Naive thymus-derived CD8-positive, alpha-beta T cell (primary cell): Measurements from ENCODE around the gene AP2B1. TPM values are rescaled to one million over a fixed set of nuclear protein-coding genes. Genes with fewer than 3 reads are reported as not detected.

Source experiments
- ATAC-seq, 2 donors: fragments of 150-1000 bp; cut with Tn5 transposase in 1 of 2; sonication (Bioruptor Pico), chemical (Tn5 transposase) in 1 of 2; 1 replicate in 1 of 2; 2 replicates in 1 of 2; pipeline ENCODE4 v1.10.0; 2021; ENCODE audit warnings: mild to moderate bottlenecking in 2 of 2, moderate library complexity in 2 of 2
- POLR2A ChIA-PET: fragments of 350-600 bp; sonication (Branson Sonifier 250); formaldehyde crosslinking; loops from one replicate; lab custom pipeline; 2021; ENCODE audit warnings: antibody characterized with exemption; lab: Charles Lee
- DNase-seq, 10 donors: peaks; one replicate each; pipeline versions ENCODE4 v3.0.0 to v3.0.0-alpha.2; 2020 to 2022
- H3K27ac Mint-ChIP-seq, 10 donors: one replicate each; pipeline ENCODE4 v1.8.0; 2020 to 2022; ENCODE audit warnings: mild to moderate bottlenecking in 10 of 10, mixed read lengths in 10 of 10, moderate library complexity in 4 of 10, inconsistent platforms in 1 of 10
- H3K27me3 Mint-ChIP-seq, 5 donors: one replicate each; pipeline ENCODE4 v1.8.0; 2021 to 2022; ENCODE audit warnings: mixed read lengths in 5 of 5
- H3K36me3 Mint-ChIP-seq, 3 donors: one replicate each; pipeline ENCODE4 v1.8.0; 2020 to 2022; ENCODE audit warnings: mixed read lengths in 3 of 3, mild to moderate bottlenecking in 2 of 3, inconsistent platforms in 1 of 3
- H3K4me1 Mint-ChIP-seq, 4 donors: one replicate each; pipeline ENCODE4 v1.8.0; 2021 to 2022; ENCODE audit warnings: mixed read lengths in 4 of 4
- H3K4me3 Mint-ChIP-seq, 10 donors: one replicate each; pipeline ENCODE4 v1.8.0; 2020 to 2022; ENCODE audit warnings: mild to moderate bottlenecking in 10 of 10, mixed read lengths in 10 of 10, moderate library complexity in 6 of 10, inconsistent platforms in 1 of 10
- H3K9me3 Mint-ChIP-seq, 9 donors: one replicate each; pipeline ENCODE4 v1.8.0; 2020 to 2022; ENCODE audit warnings: mixed read lengths in 9 of 9, mild to moderate bottlenecking in 3 of 9, inconsistent platforms in 1 of 9, moderate library complexity in 1 of 9
- polyA plus RNA-seq, 3 donors: library from polyadenylated mRNA; unstranded; fragments of 300-500 nt; fragmentation: Illumina TruSeq; gene quantifications; one replicate each; pipeline ENCODE4 v1.2.3, GENCODE V29; 2021
- total RNA-seq, 8 experiments: library from RNA in 2 of 8; stranded (reverse) in 2 of 8; gene quantifications; one replicate each; pipeline ENCODE4 v1.2.3 and lab custom pipeline; 2021 to 2026

The AP2B1 gene
- total and polyA plus RNA-seq, 5 experiments from 2014 or later = 50.3 to 150 (median 65.7) TPM

DNA sequence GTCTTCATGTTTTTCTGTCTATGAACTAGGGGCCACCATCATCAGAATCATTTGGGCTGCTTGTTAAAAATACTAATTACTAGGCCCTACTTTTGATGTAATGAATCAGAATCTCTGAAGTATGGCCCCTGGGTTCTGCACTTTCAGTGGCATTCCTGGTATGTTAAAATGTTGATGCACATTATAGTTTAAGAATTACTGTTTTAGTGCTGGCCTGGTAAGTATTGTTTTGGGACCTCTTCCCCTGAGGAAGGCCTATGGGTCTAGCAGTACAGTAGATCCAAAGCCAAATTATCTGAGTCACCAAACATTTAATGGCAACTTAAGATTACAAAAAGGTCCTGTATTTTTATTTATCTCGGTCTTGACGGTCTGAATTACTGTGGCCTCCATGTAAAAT, 58.8 kb downstream of the AP2B1 start:
- Mint-ChIP-seq H3K27me3 (no peaks in the 10 kb centered on the region), H3K27ac (peak overlapping the region in 2 of 10 donors; percentile 38 to 71), H3K4me3 (no peak overlapping the region), H3K36me3 (peaks cover 0 to 83% (median 20%) of the 10 kb centered on the region in 3 donors), H3K4me1 (peaks cover 0 to 2% (median 0%) of the 10 kb centered on the region in 4 donors), H3K9me3 (no peaks in the 10 kb centered on the region)
- no peak for DNase-seq
- ATAC-seq = no peak
- POLR2A ChIA-PET = no interaction called here

DNA sequence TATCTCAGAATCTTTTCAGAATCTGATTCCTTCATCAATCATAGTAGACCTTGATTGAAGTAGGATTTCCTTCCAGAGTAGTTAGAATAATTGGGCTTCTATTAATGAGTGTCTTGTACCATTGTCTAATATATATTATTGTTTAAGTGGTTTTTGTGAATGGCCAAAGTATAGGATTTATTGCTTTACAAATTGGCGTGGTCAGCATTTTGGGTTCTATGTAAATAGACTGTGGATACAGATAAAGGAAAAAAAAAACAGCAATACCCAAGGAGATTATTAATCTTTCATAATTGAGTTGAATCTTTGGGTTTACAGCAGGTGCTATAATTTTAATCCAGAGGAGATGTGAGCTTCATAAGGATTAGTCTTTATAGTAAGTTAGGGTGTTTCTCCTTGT, 64.3 kb downstream of the AP2B1 start:
- Mint-ChIP-seq H3K27me3 (no peaks in the 10 kb centered on the region), H3K36me3 (peaks cover 0 to 70% (median 14%) of the 10 kb centered on the region in 3 donors), H3K9me3 (no peaks in the 10 kb centered on the region), H3K4me3 (no peak overlapping the region), H3K27ac (peak overlapping the region in 2 of 10 donors; percentile 12 to 29), H3K4me1 (peaks cover 0 to 7% (median 3%) of the 10 kb centered on the region in 4 donors)
- ATAC-seq (no peak), DNase-seq (no peak)
- POLR2A ChIA-PET = no interaction called here

DNA sequence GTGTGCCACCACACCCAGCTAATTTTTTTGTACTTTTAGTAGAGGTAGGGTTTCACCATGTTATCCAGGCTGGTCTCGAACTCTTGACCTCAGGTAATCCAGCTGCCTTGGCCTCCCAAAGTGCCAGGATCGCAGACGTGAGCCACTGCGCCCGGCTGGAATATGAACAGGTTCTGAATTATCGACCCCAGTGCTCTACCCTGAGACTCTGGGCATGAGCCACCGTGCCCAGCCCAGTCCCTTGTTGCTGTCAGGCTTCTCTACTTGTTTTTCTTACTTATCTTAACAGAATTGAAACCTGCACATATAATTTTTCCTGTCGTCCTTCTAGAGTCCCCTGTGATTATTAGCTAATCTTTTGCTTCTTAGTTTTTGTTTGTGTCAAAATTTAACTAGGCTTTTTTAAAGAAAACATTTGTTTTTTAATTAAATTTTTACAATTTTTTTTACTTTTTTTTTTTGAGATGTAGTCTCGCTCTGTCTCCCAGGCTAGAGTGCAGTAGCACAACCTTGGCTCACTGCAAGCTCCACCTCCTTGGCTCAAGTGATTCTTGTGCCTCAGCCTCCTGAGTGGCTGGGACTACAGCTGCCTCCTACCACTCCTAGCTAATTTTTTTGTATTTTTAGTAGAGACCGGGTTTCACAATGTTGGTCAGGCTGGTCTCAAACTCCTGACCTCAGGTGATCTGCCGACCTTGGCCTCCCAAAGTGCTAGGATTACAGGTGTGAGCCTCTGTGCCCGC, 66.7 kb downstream of the AP2B1 start:
- Mint-ChIP-seq H3K4me1 (peaks cover 0 to 7% (median 4%) of the 10 kb centered on the region in 4 donors), H3K36me3 (peaks cover 4 to 73% (median 26%) of the 10 kb centered on the region in 3 donors), H3K27me3 (no peaks in the 10 kb centered on the region), H3K9me3 (no peaks in the 10 kb centered on the region), H3K27ac (peak overlapping the region in 1 of 10 donors; percentile 74), H3K4me3 (no peak overlapping the region)
- no peak for DNase-seq
- POLR2A ChIA-PET = no interaction called here
- ATAC-seq = no peak

DNA sequence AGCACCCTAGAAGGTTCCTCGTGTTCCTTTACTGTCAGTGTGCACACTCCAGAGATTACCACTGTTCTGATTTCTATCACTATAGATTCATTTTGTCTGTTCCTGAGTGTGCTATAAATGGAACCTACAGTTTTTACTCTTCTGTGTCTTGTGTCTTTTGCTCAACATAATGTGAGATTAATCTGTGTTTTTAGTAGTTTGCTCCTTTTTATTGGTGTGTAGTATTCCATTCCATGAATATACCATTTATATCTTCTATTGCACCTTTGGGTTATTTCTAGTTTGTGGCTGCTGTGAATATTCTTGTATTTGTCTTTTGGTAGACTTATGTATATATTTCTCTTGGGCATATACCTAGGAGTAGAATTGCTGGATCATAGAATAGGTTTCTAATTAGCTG, 68.2 kb downstream of the AP2B1 start:
- ATAC-seq = no peak
- H3K27me3 Mint-ChIP-seq = no peaks in the 10 kb centered on the region
- H3K4me3 Mint-ChIP-seq = no peak overlapping the region
- no peaks in the 10 kb centered on the region for H3K9me3 Mint-ChIP-seq
- peaks cover 0 to 8% (median 5%) of the 10 kb centered on the region in 4 donors for H3K4me1 Mint-ChIP-seq
- POLR2A ChIA-PET = no interaction called here
- H3K27ac Mint-ChIP-seq = no peak overlapping the region
- H3K36me3 Mint-ChIP-seq = peaks cover 4 to 81% (median 28%) of the 10 kb centered on the region in 3 donors
- DNase-seq = no peak

DNA sequence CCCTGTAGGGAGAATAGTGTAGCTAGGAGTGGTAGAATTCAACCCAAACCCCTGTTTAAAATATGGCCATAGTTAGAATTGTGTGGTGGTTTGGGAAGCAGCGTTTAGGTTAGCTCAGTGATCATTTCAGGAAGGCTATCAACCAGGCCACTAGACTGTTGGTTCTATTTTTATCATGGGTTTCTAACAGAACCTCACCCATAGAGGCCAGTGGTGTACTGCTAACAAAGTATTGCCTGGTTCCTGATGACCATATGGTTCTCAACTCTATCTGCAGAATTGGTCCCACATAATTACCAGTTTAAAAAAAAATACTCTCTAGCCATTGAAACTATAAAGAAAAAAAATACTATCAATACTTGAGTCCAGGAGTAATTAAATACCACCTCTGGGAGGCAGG, 73.8 kb downstream of the AP2B1 start:
- Mint-ChIP-seq H3K27me3 (no peaks in the 10 kb centered on the region), H3K27ac (no peak overlapping the region), H3K36me3 (peaks cover 4 to 91% (median 31%) of the 10 kb centered on the region in 3 donors), H3K9me3 (no peaks in the 10 kb centered on the region), H3K4me1 (peaks cover 0 to 4% (median 1%) of the 10 kb centered on the region in 4 donors), H3K4me3 (no peak overlapping the region)
- ATAC-seq (no peak), DNase-seq (no peak)
- POLR2A ChIA-PET = interaction anchor here (0.6 kb wide), 1 partner anchor 26 kb away, joined by 3 read pairs; no protein-coding TSS in a partner anchor

DNA sequence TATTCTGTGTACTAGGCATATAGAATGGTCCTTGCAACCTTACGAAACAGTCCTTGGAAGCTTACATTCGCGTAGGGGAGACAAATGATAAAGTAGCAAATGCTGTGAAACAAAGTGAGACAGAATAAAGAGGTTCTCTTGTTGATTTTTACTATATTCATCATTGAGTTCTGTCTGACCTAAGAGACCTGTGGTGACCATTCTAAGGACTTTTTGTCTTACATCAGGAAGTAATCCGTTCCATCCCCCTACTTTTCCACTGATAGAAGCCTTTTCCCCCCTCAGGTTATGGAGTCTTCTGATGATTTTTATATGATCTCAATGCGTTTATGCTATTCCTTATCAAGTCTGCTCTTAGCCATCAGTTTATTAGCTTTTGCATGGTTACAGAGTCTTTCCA, 77.6 kb downstream of the AP2B1 start:
- Mint-ChIP-seq H3K4me3 (no peak overlapping the region), H3K36me3 (peaks cover 0 to 75% (median 20%) of the 10 kb centered on the region in 3 donors), H3K9me3 (no peaks in the 10 kb centered on the region), H3K27me3 (no peaks in the 10 kb centered on the region), H3K4me1 (peaks cover 0 to 3% (median 0%) of the 10 kb centered on the region in 4 donors), H3K27ac (peak overlapping the region in 1 of 10 donors; percentile 7)
- POLR2A ChIA-PET = interaction anchor here (0.7 kb wide), 1 partner anchor 140 kb away, joined by 4 read pairs; no protein-coding TSS in a partner anchor
- no peak for DNase-seq
- ATAC-seq = no peak

DNA sequence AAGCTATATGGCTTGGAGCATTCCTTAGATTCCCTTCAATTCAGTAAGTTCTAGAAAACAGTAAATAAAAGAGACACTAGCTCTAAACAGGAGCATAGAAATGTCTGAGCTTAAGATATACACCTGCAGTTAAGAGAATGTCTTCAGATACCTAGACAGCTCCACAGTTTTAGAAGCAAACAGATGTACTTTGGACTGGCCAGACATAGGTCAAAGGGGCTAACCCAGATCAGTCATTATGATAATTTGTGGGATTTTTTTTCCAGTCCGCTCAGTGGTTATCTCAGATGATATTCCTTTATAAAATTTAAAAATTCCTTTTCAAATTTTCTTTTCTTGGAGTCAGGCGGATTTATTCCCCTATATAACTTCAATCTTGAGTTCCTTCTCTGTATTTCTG, 78.5 kb downstream of the AP2B1 start:
- Mint-ChIP-seq H3K36me3 (peaks cover 0 to 75% (median 20%) of the 10 kb centered on the region in 3 donors), H3K27me3 (no peaks in the 10 kb centered on the region), H3K9me3 (no peaks in the 10 kb centered on the region), H3K27ac (no peak overlapping the region), H3K4me1 (peaks cover 0 to 3% (median under 1%) of the 10 kb centered on the region in 4 donors), H3K4me3 (no peak overlapping the region)
- POLR2A ChIA-PET = no interaction called here
- DNase-seq = no peak
- ATAC-seq = no peak

DNA sequence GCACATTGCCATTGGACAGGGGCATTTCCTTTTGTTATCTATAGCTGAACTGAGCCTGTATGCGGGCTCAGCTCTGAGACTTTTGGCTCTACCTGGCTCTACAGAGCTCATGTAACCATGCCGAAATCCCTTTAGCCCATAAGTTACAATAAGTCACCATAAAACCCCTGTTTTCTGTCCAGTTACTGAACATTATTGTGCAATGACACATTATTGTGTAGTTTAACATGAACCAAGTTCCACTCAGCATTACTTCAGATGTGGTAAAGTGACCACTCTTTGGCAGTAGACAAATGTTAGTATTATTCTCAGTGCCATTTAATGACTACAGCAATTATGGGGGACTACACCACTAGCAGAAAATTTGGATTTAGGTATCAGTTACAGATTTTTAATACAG, 78.9 kb downstream of the AP2B1 start:
- Mint-ChIP-seq H3K27ac (no peak overlapping the region), H3K9me3 (no peaks in the 10 kb centered on the region), H3K4me3 (no peak overlapping the region), H3K36me3 (peaks cover 0 to 75% (median 22%) of the 10 kb centered on the region in 3 donors), H3K27me3 (no peaks in the 10 kb centered on the region), H3K4me1 (peaks cover 0 to 3% (median 1%) of the 10 kb centered on the region in 4 donors)
- POLR2A ChIA-PET = no interaction called here
- ATAC-seq (no peak), DNase-seq (no peak)

DNA sequence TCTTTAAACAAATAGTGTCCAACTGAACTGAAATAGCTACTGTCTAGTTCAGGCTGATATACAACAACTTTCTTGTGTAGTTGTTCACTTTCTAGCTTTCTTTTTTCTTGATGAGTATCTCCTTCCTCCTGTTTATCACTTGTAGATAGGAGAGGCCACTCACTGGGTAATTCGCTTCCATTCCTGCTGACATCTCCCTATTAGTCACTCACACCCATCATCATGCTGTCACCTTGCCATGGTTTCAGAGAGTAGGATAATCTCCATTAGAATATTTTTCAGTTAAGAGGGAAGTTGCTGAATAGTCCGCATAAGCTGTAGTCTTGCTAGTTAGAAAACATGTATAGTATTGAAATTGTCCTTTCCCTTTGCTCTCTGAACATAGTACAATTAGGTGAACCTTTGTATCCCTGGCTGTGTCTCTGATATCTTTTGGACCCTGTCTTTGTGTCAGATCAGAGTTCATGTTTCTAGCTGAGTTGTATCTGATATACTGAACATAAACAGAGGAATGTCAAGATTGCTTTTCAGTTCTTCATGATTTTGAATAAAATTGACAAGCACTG, 79.9 kb downstream of the AP2B1 start:
- DNase-seq (no peak), ATAC-seq (no peak)
- Mint-ChIP-seq H3K36me3 (peaks cover 0 to 75% (median 20%) of the 10 kb centered on the region in 3 donors), H3K9me3 (no peaks in the 10 kb centered on the region), H3K4me3 (no peak overlapping the region), H3K4me1 (peaks cover 0 to 4% (median 0%) of the 10 kb centered on the region in 4 donors), H3K27ac (peak overlapping the region in 2 of 10 donors; percentile 6 to 31), H3K27me3 (no peaks in the 10 kb centered on the region)
- POLR2A ChIA-PET = interaction anchor here (0.8 kb wide), 1 partner anchor 28 kb away, joined by 3 read pairs; no protein-coding TSS in a partner anchor

DNA sequence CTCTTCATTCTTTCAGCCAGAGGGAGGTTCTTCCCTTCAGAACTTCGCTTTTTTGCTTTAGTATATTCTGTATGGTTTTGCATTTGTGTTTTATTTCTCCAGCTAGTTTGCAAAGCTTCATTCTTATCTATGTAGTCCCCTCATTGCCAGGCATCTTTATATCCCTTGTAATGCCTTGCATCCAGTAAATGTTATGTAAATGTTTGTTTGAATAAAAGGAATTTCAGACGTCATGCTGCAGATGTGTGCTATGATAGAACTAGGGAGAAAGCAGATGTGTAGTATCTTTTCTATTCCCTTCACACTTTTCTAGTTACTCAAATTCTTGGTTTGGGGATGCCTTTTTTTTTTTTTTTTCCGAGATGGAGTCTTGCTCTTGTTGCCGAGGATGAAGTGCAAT, 81.7 kb downstream of the AP2B1 start:
- ATAC-seq (no peak), DNase-seq (no peak)
- no peak overlapping the region for H3K27ac Mint-ChIP-seq
- no peaks in the 10 kb centered on the region for H3K27me3 Mint-ChIP-seq
- H3K36me3 Mint-ChIP-seq = peaks cover 0 to 72% (median 20%) of the 10 kb centered on the region in 3 donors
- POLR2A ChIA-PET = no interaction called here
- H3K9me3 Mint-ChIP-seq = no peaks in the 10 kb centered on the region
- H3K4me3 Mint-ChIP-seq = no peak overlapping the region
- peaks cover 0 to 4% (median 0%) of the 10 kb centered on the region in 4 donors for H3K4me1 Mint-ChIP-seq

DNA sequence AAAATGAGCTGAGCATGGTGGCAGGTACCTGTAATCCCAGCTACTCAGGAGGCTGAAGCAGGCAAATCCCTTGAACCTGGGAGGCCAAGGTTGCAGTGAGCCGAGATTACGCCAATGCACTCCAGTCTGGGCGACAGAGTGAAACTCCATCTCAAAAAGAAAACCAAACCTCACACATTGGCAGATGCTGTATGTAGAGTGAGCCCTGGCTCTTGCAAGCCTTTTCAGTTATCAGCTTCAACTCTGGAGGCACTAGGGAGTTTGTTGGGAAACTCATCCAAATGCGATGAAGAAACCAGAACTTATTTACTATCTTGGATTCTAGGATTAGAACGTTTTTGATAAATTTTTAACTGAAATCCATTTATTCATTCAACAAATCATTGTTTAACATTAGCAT, 87.4 kb downstream of the AP2B1 start:
- Mint-ChIP-seq H3K27ac (peak overlapping the region in 1 of 10 donors; percentile 24), H3K36me3 (peaks cover 0 to 84% (median 21%) of the 10 kb centered on the region in 3 donors), H3K9me3 (no peaks in the 10 kb centered on the region), H3K4me3 (no peak overlapping the region), H3K27me3 (no peaks in the 10 kb centered on the region), H3K4me1 (peaks cover 3 to 9% (median 7%) of the 10 kb centered on the region in 4 donors)
- DNase-seq (no peak), ATAC-seq (no peak)
- POLR2A ChIA-PET = no interaction called here

DNA sequence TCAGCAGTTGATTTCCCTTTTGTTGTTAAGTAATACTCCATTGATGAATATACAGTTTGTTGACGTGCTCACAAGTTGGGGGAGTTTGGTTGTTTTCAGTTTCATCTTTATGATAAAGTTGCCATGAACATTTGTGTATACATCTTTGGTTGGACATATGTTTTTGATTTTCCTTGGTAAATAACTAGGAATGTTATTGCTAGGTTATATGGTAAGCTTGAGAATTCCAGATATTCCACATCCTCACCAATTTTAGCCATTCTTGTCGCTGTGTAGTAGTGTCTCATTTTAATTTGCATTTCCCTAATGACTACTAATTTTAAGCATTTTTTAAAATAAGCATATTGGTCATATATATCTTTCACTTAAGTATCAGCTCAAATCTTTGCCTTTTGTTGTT, 89.3 kb downstream of the AP2B1 start:
- Mint-ChIP-seq H3K4me1 (peaks cover 3 to 9% (median 6%) of the 10 kb centered on the region in 4 donors), H3K9me3 (no peaks in the 10 kb centered on the region), H3K4me3 (no peak overlapping the region), H3K27me3 (no peaks in the 10 kb centered on the region), H3K36me3 (peaks cover 0 to 84% (median 15%) of the 10 kb centered on the region in 3 donors), H3K27ac (peak overlapping the region in 1 of 10 donors; percentile 34)
- POLR2A ChIA-PET = no interaction called here
- ATAC-seq = no peak
- no peak for DNase-seq
